Activated CD4-positive, CD25-positive, alpha-beta regulatory T cell (primary cell): ENCODE results near the gene RAB40C.

Source experiments
- DNase-seq, 4 experiments: peaks; one replicate each; lab custom pipeline; 2025; lab: John Stamatoyannopoulos, UW

The RAB40C gene

GRCh38 chr16:616733-617586, 27.1 kb downstream of the RAB40C start:
- no peak for DNase-seq

- DNase-seq = no peak
These were observed 28.0 kb downstream of the RAB40C start for GRCh38 chr16:617855-618254.

- DNase-seq = no peak
These were observed 29.7 kb downstream of the RAB40C start for GRCh38 chr16:619476-620100.

GRCh38 chr16:620700-621525, 31.0 kb downstream of the RAB40C start:
- DNase-seq = no peak

- DNase-seq = no peak
These were observed 31.8 kb downstream of the RAB40C start for GRCh38 chr16:621526-622105.

- DNase-seq = no peak
These were observed 33.0 kb downstream of the RAB40C start for GRCh38 chr16:622920-623280.

GRCh38 chr16:624526-625070, 34.7 kb downstream of the RAB40C start:
- DNase-seq = no peak

GRCh38 chr16:625117-625976, 35.5 kb downstream of the RAB40C start:
- no peak for DNase-seq

- no peak for DNase-seq
These were observed 36.3 kb downstream of the RAB40C start for GRCh38 chr16:625977-626765.

GRCh38 chr16:626787-627453, 37.1 kb downstream of the RAB40C start:
- no peak for DNase-seq

- no peak for DNase-seq
These were observed 37.8 kb downstream of the RAB40C start for GRCh38 chr16:627454-628239.

GRCh38 chr16:628321-629061, 38.6 kb downstream of the RAB40C start:
- no peak for DNase-seq

GRCh38 chr16:629185-629832, 39.4 kb downstream of the RAB40C start:
- no peak for DNase-seq

GRCh38 chr16:629833-630248, 40.0 kb downstream of the RAB40C start:
- no peak for DNase-seq

GRCh38 chr16:630249-630814, 40.5 kb downstream of the RAB40C start:
- DNase-seq = no peak

- no peak for DNase-seq
These were observed 41.0 kb downstream of the RAB40C start, which contains the start of gene WFIKKN1 for GRCh38 chr16:630815-631405. Gene WFIKKN1, plus strand, starts transcription at chr16:630985. Its CDS starts 269 bp downstream, at chr16:631254.
